Left colon (tissue), 2 donors: Measurements from ENCODE around the gene RPP21. TPM values are rescaled to one million over a fixed set of nuclear protein-coding genes. Genes with fewer than 3 reads are reported as not detected.
A peak's percentile ranks its signal among the peaks of the same experiment; 100 is the strongest.

ENCODE experiments used
- ATAC-seq: fragments of 200-7000 bp; cut with Tn5 transposase; one replicate; pipeline ENCODE4 v1.9.1; 2020; ENCODE audit warnings: mild to moderate bottlenecking, moderate library complexity
- DNase-seq, 2 donors: peaks; one replicate each; pipeline ENCODE4 v3.0.0-alpha.2; 2020
- intact Hi-C, 2 donors: fragments of 100-400 bp; cut with DNase I in 1 of 2; cut with micrococcal nuclease in 1 of 2; formaldehyde crosslinking; loops; one replicate each; pipeline versions ENCODE4 v1.11.2 to v1.14.0; 2022; cut with DNase I, micrococcal nuclease
- long read RNA-seq: library from polyadenylated mRNA; unstranded; transcript quantifications from one replicate; pipeline ENCODE4 v2.0.0, GENCODE V29; 2021
- total RNA-seq, 2 donors: library from RNA; stranded (reverse); fragmentation: NEBNext Ultra II Directional; extraction: Animal tissue kit (Norgen Biotek cat#: 25700); gene quantifications; one replicate each; pipeline ENCODE4 v1.2.1, GENCODE V29; 2021
- donor health status: DM: no; HTN: no; CAD: no.
- donor health status: DM: yes; HTN: yes; CAD: no.

Gene RPP21
- 10 to 100 TPM; 40.1 to 44.7 TPM for total RNA-seq
- long read RNA-seq, transcript RPP21-224 (5 exons, 525 nt) = major isoform, 17 of 23 reads
- long read RNA-seq, partial matches to known transcripts = 2 of 23 reads
- long read RNA-seq, other reads (novel, unspliced or antisense) = 1 of 23 reads

- intact Hi-C loops = no loop called here
- DNase-seq (peak; percentile 81 to 90), ATAC-seq (peak; percentile 99)
These were observed at the start of gene RPP21 for GRCh38 chr6:30344868-30345671. Gene RPP21 (plus strand): TSS chr6:30345156. CDS start chr6:30345172, 16 bp downstream.

GRCh38 chr6:30295837-30296236 lies 49.1 kb upstream of the RPP21 start:
- no peak for ATAC-seq
- intact Hi-C loops = no loop called here

GRCh38 chr6:30304002-30304401 lies 41.0 kb upstream of the RPP21 start:
- no peak for ATAC-seq
- intact Hi-C loops = no loop called here
- no peak for DNase-seq

More at GRCh38 chr6:30295837-30296236, 49.1 kb upstream of the RPP21 start:
- no peak for DNase-seq

- intact Hi-C loops = no loop called here
- DNase-seq = no peak
- ATAC-seq = no peak
These were observed 33.9 kb upstream of the RPP21 start for GRCh38 chr6:30311101-30311500.

GRCh38 chr6:30311671-30312070 lies 33.3 kb upstream of the RPP21 start:
- ATAC-seq (no peak), DNase-seq (no peak)

GRCh38 chr6:30312266-30312665 lies 32.7 kb upstream of the RPP21 start:
- DNase-seq (no peak), ATAC-seq (no peak)
- intact Hi-C loops = no loop called here

More at GRCh38 chr6:30311671-30312070, 33.3 kb upstream of the RPP21 start:
- intact Hi-C loops = no loop called here

GRCh38 chr6:30312676-30313321 lies 32.2 kb upstream of the RPP21 start:
- ATAC-seq (no peak), DNase-seq (no peak)
- intact Hi-C loops = no loop called here

GRCh38 chr6:30315156-30315555 lies 29.8 kb upstream of the RPP21 start:
- no peak for DNase-seq
- intact Hi-C loops = no loop called here

GRCh38 chr6:30317913-30318589 lies 26.9 kb upstream of the RPP21 start:
- DNase-seq (no peak), ATAC-seq (peak; percentile 77)
- intact Hi-C loops = no loop called here

More at GRCh38 chr6:30315156-30315555, 29.8 kb upstream of the RPP21 start:
- ATAC-seq = no peak

GRCh38 chr6:30319146-30319835 lies 25.7 kb upstream of the RPP21 start:
- ATAC-seq (no peak), DNase-seq (no peak)
- intact Hi-C loops = no loop called here

GRCh38 chr6:30321692-30322388 lies 23.1 kb upstream of the RPP21 start:
- DNase-seq = no peak
- ATAC-seq = no peak
- intact Hi-C loops = no loop called here

GRCh38 chr6:30322527-30323501 lies 22.1 kb upstream of the RPP21 start:
- ATAC-seq (no peak), DNase-seq (no peak)
- intact Hi-C loops = no loop called here

- intact Hi-C loops = no loop called here
- ATAC-seq (no peak), DNase-seq (no peak)
These were observed 21.1 kb upstream of the RPP21 start for GRCh38 chr6:30323806-30324205.

GRCh38 chr6:30325150-30325872 lies 19.6 kb upstream of the RPP21 start:
- DNase-seq (peak; percentile 68 to 69), ATAC-seq (peak; percentile 58)
- intact Hi-C loops = no loop called here

- intact Hi-C loops = no loop called here
- peak in 1 of 2 donors; percentile 82 for DNase-seq
- ATAC-seq = peak; percentile 77
These were observed 19.0 kb upstream of the RPP21 start for GRCh38 chr6:30325873-30326525.
